Inferior parietal cortex (tissue), 1 donor: ENCODE measurements around the gene TANGO2.

Source experiments
- DNase-seq: peaks from one replicate; pipeline ENCODE4 v3.0.0-alpha.2; 2016; ENCODE audit errors: extremely low spot score

Gene TANGO2

GRCh38 chr22:20026996-20027601 lies 6.2 kb downstream of the TANGO2 start:
- no peak for DNase-seq

GRCh38 chr22:20027966-20028854 lies 7.3 kb downstream of the TANGO2 start:
- no peak for DNase-seq

- DNase-seq: peak; percentile 63
These were observed 8.1 kb downstream of the TANGO2 start for GRCh38 chr22:20028855-20029549.

- DNase-seq: no peak
These were observed 8.8 kb downstream of the TANGO2 start for GRCh38 chr22:20029550-20030225.

- DNase-seq: no peak
These were observed 11.0 kb downstream of the TANGO2 start for GRCh38 chr22:20031732-20032406.

GRCh38 chr22:20032407-20032991 lies 11.6 kb downstream of the TANGO2 start:
- no peak for DNase-seq

GRCh38 chr22:20033045-20033706 lies 12.3 kb downstream of the TANGO2 start:
- no peak for DNase-seq

GRCh38 chr22:20034143-20034542 lies 13.2 kb downstream of the TANGO2 start:
- no peak for DNase-seq

GRCh38 chr22:20035375-20036083 lies 14.6 kb downstream of the TANGO2 start:
- no peak for DNase-seq

GRCh38 chr22:20036084-20036482 lies 15.2 kb downstream of the TANGO2 start:
- DNase-seq: no peak

- DNase-seq: no peak
These were observed 15.9 kb downstream of the TANGO2 start for GRCh38 chr22:20036535-20037392.

- no peak for DNase-seq
These were observed 16.5 kb downstream of the TANGO2 start for GRCh38 chr22:20037419-20037818.

GRCh38 chr22:20038574-20038973 lies 17.7 kb downstream of the TANGO2 start:
- DNase-seq: no peak

GRCh38 chr22:20039683-20040325 lies 18.9 kb downstream of the TANGO2 start:
- no peak for DNase-seq

GRCh38 chr22:20040327-20041200 lies 19.7 kb downstream of the TANGO2 start:
- DNase-seq: no peak

- no peak for DNase-seq
These were observed 22.4 kb downstream of the TANGO2 start for GRCh38 chr22:20043057-20043996.
